ENCODE data around the gene RABGGTB. TPM values are rescaled to one million over a fixed set of nuclear protein-coding genes. Genes with fewer than 3 reads are reported as not detected.
"Not testable (repeated sequence)": the region's sequence is repeated elsewhere in the genome, so short reads cannot be mapped to it uniquely, and the experiment has no call there.

Gene RABGGTB
- total and polyA plus RNA-seq, 5 experiments from 2014 or later = 6.9 to 133 (median 9.1) TPM

GRCh38 chr1:75780183-75780582 lies 5.9 kb upstream of the RABGGTB start:
- H3K9me3 Mint-ChIP-seq = peaks cover 0 to 17% (median 6%) of the 10 kb centered on the region in 9 donors
- ATAC-seq, DNase-seq, H3K36me3 Mint-ChIP-seq, H3K4me1 Mint-ChIP-seq, H3K27ac Mint-ChIP-seq, H3K4me3 Mint-ChIP-seq, POLR2A ChIA-PET: not testable (repeated sequence)
- peaks cover 4 to 18% (median 15%) of the 10 kb centered on the region in 5 donors for H3K27me3 Mint-ChIP-seq

- peak overlapping the region in 6 of 10 donors; percentile 13 to 91 (median 82) for H3K27ac Mint-ChIP-seq
- DNase-seq, ATAC-seq, POLR2A ChIA-PET: not testable (repeated sequence)
- peaks cover 2 to 15% (median 9%) of the 10 kb centered on the region in 5 donors for H3K27me3 Mint-ChIP-seq
- H3K4me3 Mint-ChIP-seq = peak overlapping the region in 6 of 10 donors; percentile 33 to 81 (median 64)
- H3K9me3 Mint-ChIP-seq = peaks cover 0 to 17% (median 2%) of the 10 kb centered on the region in 9 donors
- H3K4me1 Mint-ChIP-seq = peaks cover 7 to 39% (median 35%) of the 10 kb centered on the region in 4 donors
- peaks cover 0 to 16% (median 1%) of the 10 kb centered on the region in 3 donors for H3K36me3 Mint-ChIP-seq
Observed at GRCh38 chr1:75783920-75784319, 2.1 kb upstream of the RABGGTB start.

- ATAC-seq = peak in 1 of 2 donors; percentile 8
- peaks cover 16 to 54% (median 50%) of the 10 kb centered on the region in 4 donors for H3K4me1 Mint-ChIP-seq
- no peak for DNase-seq
- H3K4me3 Mint-ChIP-seq = peak overlapping the region; percentile 95 to 100 (median 98)
- peak overlapping the region; percentile 87 to 99 (median 98) for H3K27ac Mint-ChIP-seq
- peaks cover 0 to 30% (median 3%) of the 10 kb centered on the region in 3 donors for H3K36me3 Mint-ChIP-seq
- POLR2A ChIA-PET = interaction anchor here (0.6 to 1.2 kb wide), 4 partner anchors 10 to 1994 kb away, joined by 3 to 8 read pairs (median 4); partner anchors contain the start of gene MIGA1
- peaks cover 0 to 5% (median 0%) of the 10 kb centered on the region in 5 donors for H3K27me3 Mint-ChIP-seq
- H3K9me3 Mint-ChIP-seq = peaks cover 0 to 5% (median 0%) of the 10 kb centered on the region in 9 donors
Observed at GRCh38 chr1:75785320-75785982, 605 bp upstream of the RABGGTB start.

GRCh38 chr1:75786901-75787493 lies 941 bp downstream of the RABGGTB start:
- peak overlapping the region; percentile 95 to 100 (median 98) for H3K4me3 Mint-ChIP-seq
- ATAC-seq = no peak
- peaks cover 5 to 45% (median 12%) of the 10 kb centered on the region in 3 donors for H3K36me3 Mint-ChIP-seq
- H3K9me3 Mint-ChIP-seq = no peaks in the 10 kb centered on the region
- DNase-seq = no peak
- POLR2A ChIA-PET = interaction anchor here (0.9 to 1.0 kb wide), 3 partner anchors 9 to 1896 kb away, joined by 3 to 5 read pairs (median 3); no protein-coding TSS in a partner anchor
- H3K4me1 Mint-ChIP-seq = peaks cover 25 to 69% (median 63%) of the 10 kb centered on the region in 4 donors
- H3K27ac Mint-ChIP-seq = peak overlapping the region; percentile 87 to 99 (median 98)
- no peaks in the 10 kb centered on the region for H3K27me3 Mint-ChIP-seq

GRCh38 chr1:75787524-75787923 lies 1.5 kb downstream of the RABGGTB start:
- H3K27ac Mint-ChIP-seq = peak overlapping the region; percentile 81 to 99 (median 98)
- H3K27me3 Mint-ChIP-seq = no peaks in the 10 kb centered on the region
- DNase-seq (peak in 2 of 10 donors; percentile 18 to 21), ATAC-seq (no peak)
- H3K36me3 Mint-ChIP-seq = peaks cover 5 to 50% (median 12%) of the 10 kb centered on the region in 3 donors
- no peaks in the 10 kb centered on the region for H3K9me3 Mint-ChIP-seq
- POLR2A ChIA-PET = interaction anchor here (0.9 kb wide), 1 partner anchor 8 kb away, joined by 3 read pairs; no protein-coding TSS in a partner anchor
- peaks cover 27 to 74% (median 65%) of the 10 kb centered on the region in 4 donors for H3K4me1 Mint-ChIP-seq
- peak overlapping the region; percentile 95 to 100 (median 98) for H3K4me3 Mint-ChIP-seq

GRCh38 chr1:75789988-75790387 lies 3.9 kb downstream of the RABGGTB start:
- POLR2A ChIA-PET = no interaction called here
- H3K4me1 Mint-ChIP-seq = peaks cover 30 to 77% (median 69%) of the 10 kb centered on the region in 4 donors
- H3K4me3 Mint-ChIP-seq = peak overlapping the region; percentile 24 to 100 (median 72)
- H3K9me3 Mint-ChIP-seq = no peaks in the 10 kb centered on the region
- H3K27me3 Mint-ChIP-seq = no peaks in the 10 kb centered on the region
- peak overlapping the region; percentile 34 to 92 (median 80) for H3K27ac Mint-ChIP-seq
- DNase-seq (no peak), ATAC-seq (no peak)
- peaks cover 5 to 74% (median 14%) of the 10 kb centered on the region in 3 donors for H3K36me3 Mint-ChIP-seq

- POLR2A ChIA-PET = no interaction called here
- Mint-ChIP-seq H3K4me1 (peaks cover 27 to 70% (median 62%) of the 10 kb centered on the region in 4 donors), H3K9me3 (no peaks in the 10 kb centered on the region), H3K36me3 (peaks cover 5 to 84% (median 19%) of the 10 kb centered on the region in 3 donors), H3K27me3 (no peaks in the 10 kb centered on the region), H3K27ac (peak overlapping the region; percentile 41 to 92 (median 82)), H3K4me3 (peak overlapping the region in 9 of 10 donors; percentile 23 to 98 (median 37))
- ATAC-seq (no peak), DNase-seq (no peak)
Observed at GRCh38 chr1:75791022-75791421, 5.0 kb downstream of the RABGGTB start.

- no peak for ATAC-seq
- POLR2A ChIA-PET = no interaction called here
- no peaks in the 10 kb centered on the region for H3K9me3 Mint-ChIP-seq
- DNase-seq = no peak
- H3K27me3 Mint-ChIP-seq = no peaks in the 10 kb centered on the region
- peaks cover 27 to 64% (median 54%) of the 10 kb centered on the region in 4 donors for H3K4me1 Mint-ChIP-seq
- H3K36me3 Mint-ChIP-seq = peaks cover 9 to 93% (median 22%) of the 10 kb centered on the region in 3 donors
- peak overlapping the region in 3 of 10 donors; percentile 34 to 91 (median 87) for H3K27ac Mint-ChIP-seq
- H3K4me3 Mint-ChIP-seq = no peak overlapping the region
Observed at GRCh38 chr1:75792091-75792490, 6.0 kb downstream of the RABGGTB start.

- POLR2A ChIA-PET = no interaction called here
- Mint-ChIP-seq H3K36me3 (peaks cover 9 to 95% (median 36%) of the 10 kb centered on the region in 3 donors), H3K27ac (no peak overlapping the region), H3K9me3 (no peaks in the 10 kb centered on the region), H3K27me3 (no peaks in the 10 kb centered on the region), H3K4me3 (no peak overlapping the region), H3K4me1 (peaks cover 18 to 41% (median 33%) of the 10 kb centered on the region in 4 donors)
- DNase-seq = no peak
- no peak for ATAC-seq
Observed at GRCh38 chr1:75794382-75794781, 8.3 kb downstream of the RABGGTB start.

- peak in 1 of 2 donors; percentile 17 for ATAC-seq
- POLR2A ChIA-PET = interaction anchor here (1.0 to 1.4 kb wide), 2 partner anchors 9 to 10 kb away, joined by 3 read pairs; partner anchors contain the start of gene RABGGTB
Observed at GRCh38 chr1:75795703-75796193, 9.7 kb downstream of the RABGGTB start.

GRCh38 chr1:75796376-75797272 lies 10.6 kb downstream of the RABGGTB start, which contains the start of gene MSH4:
Gene MSH4, plus strand, starts transcription at chr1:75796882. Its CDS starts 104 bp downstream, at chr1:75796986.
- peaks cover 9 to 19% (median 14%) of the 10 kb centered on the region in 4 donors for H3K4me1 Mint-ChIP-seq
- DNase-seq = no peak
- peak within 1 kb of the TSS in 5 of 10 donors; percentile 21 to 68 (median 36) for H3K27ac Mint-ChIP-seq
- H3K9me3 Mint-ChIP-seq = no peaks in the 10 kb centered on the region
- peaks cover 8 to 73% (median 24%) of the 10 kb centered on the region in 3 donors for H3K36me3 Mint-ChIP-seq
- H3K27me3 Mint-ChIP-seq = no peaks in the 10 kb centered on the region
- peak within 1 kb of the TSS in 1 of 10 donors; percentile 20 for H3K4me3 Mint-ChIP-seq
- POLR2A ChIA-PET = interaction anchor here (1.4 kb wide), 1 partner anchor 11 kb away, joined by 3 read pairs; the partner anchor contains the start of gene RABGGTB
- peak; percentile 12 to 37 for ATAC-seq

More at GRCh38 chr1:75795703-75796193, 9.7 kb downstream of the RABGGTB start:
- Mint-ChIP-seq H3K27me3 (no peaks in the 10 kb centered on the region), H3K4me3 (no peak overlapping the region), H3K27ac (peak overlapping the region in 2 of 10 donors; percentile 1 to 21), H3K36me3 (peaks cover 9 to 82% (median 31%) of the 10 kb centered on the region in 3 donors), H3K9me3 (no peaks in the 10 kb centered on the region), H3K4me1 (peaks cover 16 to 28% (median 21%) of the 10 kb centered on the region in 4 donors)
- DNase-seq = no peak

Data from naive thymus-derived CD8-positive, alpha-beta T cell (primary cell).